Activated T-cell treated with anti-CD3 and anti-CD28 coated beads, Interleukin-2, amount 50 U/mL, for 4 hours (primary cell): Measurements from ENCODE around the gene RLN2. TPM values are rescaled to one million over a fixed set of nuclear protein-coding genes. Genes with fewer than 3 reads are reported as not detected.

ENCODE experiments used
- ATAC-seq, 2 donors: fragments of 200-7000 bp; cut with Tn5 transposase; one replicate each; pipeline ENCODE4 v1.10.0; 2021
- DNase-seq: peaks from one replicate; pipeline ENCODE4 v3.0.0-alpha.2; 2020
- H3K27me3 Mint-ChIP-seq: one replicate; pipeline ENCODE4 v1.8.0; 2021; ENCODE audit warnings: low read depth, mixed read lengths
- H3K36me3 Mint-ChIP-seq: one replicate; pipeline ENCODE4 v1.8.0; 2022; ENCODE audit warnings: mixed read lengths; ENCODE audit not compliant: insufficient read depth
- H3K4me1 Mint-ChIP-seq: one replicate; pipeline ENCODE4 v1.8.0; 2021; ENCODE audit warnings: low read depth, mixed read lengths
- H3K4me3 Mint-ChIP-seq: one replicate; pipeline ENCODE4 v1.8.0; 2021; ENCODE audit warnings: mild to moderate bottlenecking, moderate library complexity, mixed read lengths
- H3K9me3 Mint-ChIP-seq: one replicate; pipeline ENCODE4 v1.8.0; 2021; ENCODE audit warnings: mixed read lengths
- total RNA-seq, 3 donors: library from RNA; stranded (reverse); gene quantifications; one replicate each; pipeline ENCODE4 v1.2.1, GENCODE V29; 2021

Gene RLN2
- total RNA-seq, 3 donors from 2014 or later = 0.60 to 1.6 (median 0.76) TPM

- H3K4me1 Mint-ChIP-seq = peaks cover 19% of the 10 kb centered on the region
- H3K4me3 Mint-ChIP-seq = no peak overlapping the region
- no peaks in the 10 kb centered on the region for H3K9me3 Mint-ChIP-seq
- DNase-seq = no peak
- peaks cover 5% of the 10 kb centered on the region for H3K27me3 Mint-ChIP-seq
- H3K36me3 Mint-ChIP-seq = peaks cover 3% of the 10 kb centered on the region
- no peak for ATAC-seq
Observed at GRCh38 chr9:5305741-5306140, 1.2 kb upstream of the RLN2 start.

GRCh38 chr9:5301544-5301943 is 3.0 kb downstream of the RLN2 start:
- DNase-seq (no peak), ATAC-seq (no peak)
- H3K4me1 Mint-ChIP-seq = peaks cover 21% of the 10 kb centered on the region
- no peaks in the 10 kb centered on the region for H3K27me3 Mint-ChIP-seq
- peaks cover 5% of the 10 kb centered on the region for H3K9me3 Mint-ChIP-seq
- no peak overlapping the region for H3K4me3 Mint-ChIP-seq
- peaks cover 5% of the 10 kb centered on the region for H3K36me3 Mint-ChIP-seq

GRCh38 chr9:5292141-5292540 is 12.4 kb downstream of the RLN2 start:
- peaks cover 31% of the 10 kb centered on the region for H3K9me3 Mint-ChIP-seq
- H3K36me3 Mint-ChIP-seq = peaks cover 12% of the 10 kb centered on the region
- H3K27me3 Mint-ChIP-seq = peaks cover 10% of the 10 kb centered on the region
- ATAC-seq (no peak), DNase-seq (no peak)
- H3K4me1 Mint-ChIP-seq = no peaks in the 10 kb centered on the region
- H3K4me3 Mint-ChIP-seq = no peak overlapping the region

- Mint-ChIP-seq H3K36me3 (peaks cover 4% of the 10 kb centered on the region), H3K9me3 (peaks cover 25% of the 10 kb centered on the region), H3K27me3 (peaks cover 10% of the 10 kb centered on the region), H3K4me1 (peaks cover 2% of the 10 kb centered on the region), H3K4me3 (no peak overlapping the region)
- ATAC-seq (no peak), DNase-seq (no peak)
Observed at GRCh38 chr9:5288591-5288990, 15.9 kb downstream of the RLN2 start.

- Mint-ChIP-seq H3K4me3 (no peak overlapping the region), H3K9me3 (peaks cover 25% of the 10 kb centered on the region), H3K27me3 (peaks cover 10% of the 10 kb centered on the region), H3K36me3 (peaks cover 2% of the 10 kb centered on the region), H3K4me1 (peaks cover 2% of the 10 kb centered on the region)
- DNase-seq (no peak), ATAC-seq (no peak)
Observed at GRCh38 chr9:5286262-5286661, 18.3 kb downstream of the RLN2 start.

GRCh38 chr9:5278486-5278885 is 26.0 kb downstream of the RLN2 start:
- H3K27me3 Mint-ChIP-seq = no peaks in the 10 kb centered on the region
- ATAC-seq (no peak), DNase-seq (no peak)
- no peaks in the 10 kb centered on the region for H3K9me3 Mint-ChIP-seq
- no peaks in the 10 kb centered on the region for H3K4me1 Mint-ChIP-seq
- no peak overlapping the region for H3K4me3 Mint-ChIP-seq
- no peaks in the 10 kb centered on the region for H3K36me3 Mint-ChIP-seq

- H3K27me3 Mint-ChIP-seq = no peaks in the 10 kb centered on the region
- no peaks in the 10 kb centered on the region for H3K4me1 Mint-ChIP-seq
Observed at GRCh38 chr9:5274770-5275169, 29.7 kb downstream of the RLN2 start.

GRCh38 chr9:5269249-5269715 is 35.2 kb downstream of the RLN2 start:
- no peak for DNase-seq
- no peak overlapping the region for H3K4me3 Mint-ChIP-seq
- no peak for ATAC-seq
- peaks cover 7% of the 10 kb centered on the region for H3K4me1 Mint-ChIP-seq
- H3K36me3 Mint-ChIP-seq = no peaks in the 10 kb centered on the region
- H3K27me3 Mint-ChIP-seq = no peaks in the 10 kb centered on the region
- no peaks in the 10 kb centered on the region for H3K9me3 Mint-ChIP-seq

More at GRCh38 chr9:5274770-5275169, 29.7 kb downstream of the RLN2 start:
- Mint-ChIP-seq H3K9me3 (no peaks in the 10 kb centered on the region), H3K4me3 (no peak overlapping the region), H3K36me3 (no peaks in the 10 kb centered on the region)
- DNase-seq (no peak), ATAC-seq (no peak)

- no peaks in the 10 kb centered on the region for H3K9me3 Mint-ChIP-seq
- H3K27me3 Mint-ChIP-seq = no peaks in the 10 kb centered on the region
- DNase-seq (no peak), ATAC-seq (no peak)
- H3K36me3 Mint-ChIP-seq = no peaks in the 10 kb centered on the region
- no peak overlapping the region for H3K4me3 Mint-ChIP-seq
- H3K4me1 Mint-ChIP-seq = peaks cover 12% of the 10 kb centered on the region
Observed at GRCh38 chr9:5265939-5266338, 38.6 kb downstream of the RLN2 start.

- no peaks in the 10 kb centered on the region for H3K9me3 Mint-ChIP-seq
- no peak overlapping the region for H3K4me3 Mint-ChIP-seq
- DNase-seq = no peak
Observed at GRCh38 chr9:5264219-5264595, 40.3 kb downstream of the RLN2 start.

GRCh38 chr9:5263351-5264218 is 40.9 kb downstream of the RLN2 start:
- ATAC-seq (no peak), DNase-seq (no peak)
- no peak overlapping the region for H3K4me3 Mint-ChIP-seq
- no peaks in the 10 kb centered on the region for H3K9me3 Mint-ChIP-seq
- H3K36me3 Mint-ChIP-seq = no peaks in the 10 kb centered on the region
- H3K27me3 Mint-ChIP-seq = no peaks in the 10 kb centered on the region
- peaks cover 12% of the 10 kb centered on the region for H3K4me1 Mint-ChIP-seq

More at GRCh38 chr9:5264219-5264595, 40.3 kb downstream of the RLN2 start:
- peaks cover 12% of the 10 kb centered on the region for H3K4me1 Mint-ChIP-seq
- no peaks in the 10 kb centered on the region for H3K27me3 Mint-ChIP-seq
- ATAC-seq = no peak
- H3K36me3 Mint-ChIP-seq = no peaks in the 10 kb centered on the region

Other genes with a start within 250 kb of the RLN2 start
- gene INSL6, start 119.1 kb downstream of the RLN2 start, total RNA-seq = not detected
- under 1 TPM in 1 of 3 donors, not detected in 2; 0.14 TPM for gene INSL4, start 73.3 kb downstream of the RLN2 start, total RNA-seq
- under 1 TPM in 2 of 3 donors, not detected in 1; 0.50 to 0.54 TPM for gene RLN1, start 35.2 kb upstream of the RLN2 start, total RNA-seq
- 10 to 100 TPM; 23.7 to 45.3 (median 30.9) TPM for gene PLGRKT, start 133.2 kb upstream of the RLN2 start, total RNA-seq
- 10 to 100 TPM; 33.7 to 58.4 (median 42.1) TPM for gene CD274, start 145.8 kb upstream of the RLN2 start, total RNA-seq
- gene PDCD1LG2, start 205.8 kb upstream of the RLN2 start, total RNA-seq = under 1 TPM in 2 of 3 donors, not detected in 1; 0.11 to 0.60 TPM